Transverse colon (tissue), 4 donors: Measurements from ENCODE around the gene IFITM10. TPM values are rescaled to one million over a fixed set of nuclear protein-coding genes. Genes with fewer than 3 reads are reported as not detected.

Experiments used
- DNase-seq: peaks from one replicate; pipeline ENCODE4 v3.0.0-alpha.2; 2019
- H3K27ac ChIP-seq, 4 donors: fragments of 200-600 bp; sonication (generic); 2 replicates each; pipeline ENCODE4 v1.5.1; 2016 to 2018; ENCODE audit warnings: inconsistent platforms in 4 of 4
- H3K27me3 ChIP-seq: fragments of 200-600 bp; sonication (generic); 2 replicates; pipeline ENCODE4 v1.5.1; 2017; ENCODE audit warnings: inconsistent platforms
- H3K36me3 ChIP-seq, 4 donors: fragments of 200-600 bp; sonication (generic); 2 replicates each; pipeline ENCODE4 v1.5.1; 2017 to 2019; ENCODE audit warnings: inconsistent platforms in 4 of 4
- H3K4me1 ChIP-seq, 4 donors: fragments of 200-600 bp; sonication (generic); 2 replicates each; pipeline ENCODE4 v1.5.1; 2017 to 2020; ENCODE audit warnings: inconsistent platforms in 4 of 4
- H3K4me3 ChIP-seq, 4 donors: fragments of 200-600 bp; sonication (generic); 1 replicate in 1 of 4; 2 replicates in 3 of 4; pipeline versions ENCODE4 v1.5.1 to v1.6.1; 2017 to 2019; ENCODE audit warnings: inconsistent platforms in 4 of 4
- H3K9me3 ChIP-seq, 2 donors: fragments of 200-600 bp; sonication (generic); 2 replicates each; pipeline ENCODE4 v1.5.1; 2017 to 2019; ENCODE audit warnings: inconsistent platforms in 2 of 2
- EP300 ChIP-seq: sonication (generic); formaldehyde crosslinking; IDR thresholded peaks from one replicate; pipeline ENCODE4 v1.6.1; 2017; ENCODE audit warnings: antibody characterized with exemption, low read depth
- POLR2A ChIP-seq: fragments of 450-650 bp; IDR thresholded peaks from one replicate; pipeline ENCODE4 v1.6.1; 2016; ENCODE audit warnings: antibody characterized with exemption, mild to moderate bottlenecking, moderate library complexity
- POLR2AphosphoS5 ChIP-seq, 3 donors: sonication (generic); formaldehyde crosslinking; IDR thresholded peaks; one replicate each; pipeline ENCODE4 v1.6.1; 2016; ENCODE audit warnings: antibody characterized with exemption in 3 of 3
- WGBS, 2 donors: methylation state at CpG; one replicate each; pipeline ENCODE4 v1.1.5; 2018; ENCODE audit warnings: low coverage in 1 of 2; 5-methylcytosine and 5-hydroxymethylcytosine counted together
- in situ Hi-C, 4 donors: fragments of 200-750 bp; cut with MboI; loops; one replicate each; pipeline versions ENCODE4 v1.15.0 to v1.15.1; 2017; ENCODE audit warnings: low sequenced_read_pairs in 3 of 4, low pct_ligation_motif_present in 1 of 4, low pct_unique_long_range_greater_than_20kb in 1 of 4
- intact Hi-C: fragments of 100-400 bp; cut with DNase I; formaldehyde crosslinking; loops from one replicate; pipeline ENCODE4 v1.15.1; 2023; ENCODE audit warnings: low total_unique reads
- total RNA-seq, 4 donors: library from RNA; depleted of rRNA; stranded (reverse); fragments of >200 nt; gene quantifications; one replicate each; pipeline ENCODE4 v1.1.0, GENCODE V29; 2016
- TF ChIP-seq, protein P1 (sequence below), 5 experiments: fragments of 200-600 bp in 3 of 5; fragments of 450-650 bp in 2 of 5; sonication (generic) in 3 of 5; IDR thresholded peaks; 1 replicate in 2 of 5; 2 replicates in 3 of 5; pipeline ENCODE4 v1.5.1; 2016 to 2017; ENCODE audit warnings: antibody characterized with exemption in 5 of 5, inconsistent platforms in 3 of 5, mild to moderate bottlenecking in 2 of 5, moderate library complexity in 1 of 5

Gene IFITM10
- total RNA-seq, 4 donors from 2014 or later, result 0.68 to 13.5 (median 1.3) TPM

DNA sequence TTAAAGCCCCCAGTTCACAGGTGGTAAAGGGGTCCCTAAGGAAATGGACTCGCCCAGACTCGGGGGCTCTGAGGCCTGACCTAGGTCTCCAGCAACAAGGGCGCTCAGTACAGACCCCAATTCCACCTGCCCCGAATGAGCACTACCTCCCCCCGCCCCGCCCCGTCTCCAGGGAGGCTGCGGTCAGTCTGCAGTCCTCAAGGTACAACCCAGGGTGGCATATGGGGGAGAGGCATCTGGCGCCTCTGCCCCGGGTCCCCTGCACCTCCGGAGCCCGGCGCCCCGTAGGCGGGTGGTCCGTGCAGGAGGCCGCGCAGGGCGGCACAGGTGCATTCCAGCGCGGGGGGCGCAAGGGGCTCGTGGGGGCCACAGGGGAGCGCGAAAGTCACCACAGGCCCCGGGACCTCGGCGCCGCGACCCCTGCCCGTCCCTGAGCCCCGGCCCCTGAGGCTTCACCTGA, 13.0 kb upstream of the IFITM10 start:
- TF ChIP-seq POLR2AphosphoS5 (IDR thresholded peaks at IDR 0.05), result no peak
- TF ChIP-seq EP300, result no peak
- TF ChIP-seq, protein P1, sequence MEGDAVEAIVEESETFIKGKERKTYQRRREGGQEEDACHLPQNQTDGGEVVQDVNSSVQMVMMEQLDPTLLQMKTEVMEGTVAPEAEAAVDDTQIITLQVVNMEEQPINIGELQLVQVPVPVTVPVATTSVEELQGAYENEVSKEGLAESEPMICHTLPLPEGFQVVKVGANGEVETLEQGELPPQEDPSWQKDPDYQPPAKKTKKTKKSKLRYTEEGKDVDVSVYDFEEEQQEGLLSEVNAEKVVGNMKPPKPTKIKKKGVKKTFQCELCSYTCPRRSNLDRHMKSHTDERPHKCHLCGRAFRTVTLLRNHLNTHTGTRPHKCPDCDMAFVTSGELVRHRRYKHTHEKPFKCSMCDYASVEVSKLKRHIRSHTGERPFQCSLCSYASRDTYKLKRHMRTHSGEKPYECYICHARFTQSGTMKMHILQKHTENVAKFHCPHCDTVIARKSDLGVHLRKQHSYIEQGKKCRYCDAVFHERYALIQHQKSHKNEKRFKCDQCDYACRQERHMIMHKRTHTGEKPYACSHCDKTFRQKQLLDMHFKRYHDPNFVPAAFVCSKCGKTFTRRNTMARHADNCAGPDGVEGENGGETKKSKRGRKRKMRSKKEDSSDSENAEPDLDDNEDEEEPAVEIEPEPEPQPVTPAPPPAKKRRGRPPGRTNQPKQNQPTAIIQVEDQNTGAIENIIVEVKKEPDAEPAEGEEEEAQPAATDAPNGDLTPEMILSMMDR (IDR thresholded peaks at IDR 0.05), result no peak
- TF ChIP-seq POLR2A, result no peak
- in situ Hi-C loops, result no loop called here
- no peaks in the 10 kb centered on the region for H3K36me3 ChIP-seq
- H3K4me1 ChIP-seq, result peaks cover 25 to 49% (median 38%) of the 10 kb centered on the region in 4 donors
- 1% methylated on average over 9 of the region's 32 CpGs; no CpG with 5 or more reads in 1 of the 2 donors for WGBS, 2 donors
- intact Hi-C loops, result no loop called here
- no peaks in the 10 kb centered on the region for H3K9me3 ChIP-seq
- H3K27ac ChIP-seq, result peak overlapping the region; percentile 83 to 96 (median 92)
- H3K27me3 ChIP-seq, result no peaks in the 10 kb centered on the region
- peak overlapping the region; percentile 47 to 96 (median 93) for H3K4me3 ChIP-seq
- no peak for DNase-seq

GRCh38 chr11:1762537-1763302, 12.3 kb upstream of the IFITM10 start:
- WGBS, 2 donors, result 35% methylated on average over 9 of the region's 16 CpGs; no CpG with 5 or more reads in 1 of the 2 donors
- TF ChIP-seq EP300 (no peak), POLR2A (peak; percentile 97), POLR2AphosphoS5 (IDR thresholded peaks at IDR 0.05) (peak; percentile 78 to 96 (median 94))
- Histone ChIP-seq H3K4me3 (peak overlapping the region; percentile 47 to 96 (median 93)), H3K27ac (peak overlapping the region; percentile 83 to 96 (median 92)), H3K9me3 (no peaks in the 10 kb centered on the region), H3K4me1 (peaks cover 25 to 49% (median 38%) of the 10 kb centered on the region in 4 donors), H3K27me3 (no peaks in the 10 kb centered on the region), H3K36me3 (no peaks in the 10 kb centered on the region)
- DNase-seq, result peak; percentile 91
- in situ Hi-C loops (no loop called here), intact Hi-C loops (no loop called here)

DNA sequence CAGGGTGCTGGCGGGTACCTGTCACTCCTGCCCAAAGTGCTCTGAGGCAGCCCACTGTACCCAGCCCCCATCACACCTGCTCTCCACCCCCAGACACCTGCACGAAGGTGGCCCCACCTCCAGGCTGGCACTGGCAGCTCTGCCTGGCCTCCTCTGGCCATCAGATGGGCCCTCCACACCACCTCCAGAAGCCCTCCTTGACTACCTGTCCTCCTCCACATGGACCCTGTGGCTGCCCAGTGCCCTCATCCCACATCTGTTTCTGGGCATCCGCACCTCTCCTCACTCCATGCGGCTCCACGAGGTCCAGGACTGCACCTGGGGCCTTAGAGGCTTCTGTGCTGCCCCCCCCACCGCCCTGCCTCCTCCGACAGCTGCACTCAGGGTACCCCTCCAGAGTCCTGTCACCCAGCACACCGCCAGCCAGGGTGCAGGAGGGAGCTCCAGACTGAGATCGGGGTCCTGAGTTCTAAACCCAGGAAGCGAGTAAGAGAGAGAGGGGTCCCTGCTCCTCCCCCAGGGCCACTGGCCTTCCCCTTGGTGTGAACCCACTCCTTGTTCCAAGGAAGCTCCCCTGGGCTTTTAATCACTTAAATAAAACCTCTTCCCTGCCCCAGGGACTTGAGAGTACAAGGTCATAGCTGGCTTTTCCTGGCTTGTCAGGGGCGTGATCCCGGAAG, 11.6 kb upstream of the IFITM10 start:
- no peak for TF ChIP-seq POLR2AphosphoS5 (IDR thresholded peaks at IDR 0.05)
- TF ChIP-seq EP300, result no peak
- TF ChIP-seq POLR2A, result no peak
- TF ChIP-seq, protein P1 (IDR thresholded peaks at IDR 0.05), result no peak
- Histone ChIP-seq H3K27me3 (no peaks in the 10 kb centered on the region), H3K9me3 (no peaks in the 10 kb centered on the region), H3K4me1 (peaks cover 25 to 56% (median 38%) of the 10 kb centered on the region in 4 donors), H3K36me3 (peaks cover 0 to 4% (median 1%) of the 10 kb centered on the region in 4 donors), H3K27ac (peak overlapping the region; percentile 83 to 96 (median 92)), H3K4me3 (peak overlapping the region in 3 of 4 donors; percentile 91 to 96 (median 95))
- no peak for DNase-seq
- 66% methylated on average over 12 of the region's 12 CpGs; no CpG with 5 or more reads in 1 of the 2 donors for WGBS, 2 donors
- intact Hi-C loops, result no loop called here
- in situ Hi-C loops, result no loop called here

GRCh38 chr11:1761110-1761856, 10.9 kb upstream of the IFITM10 start:
- 80 to 90% methylated on average over 2 to 27 of the region's 28 CpGs for WGBS, 2 donors
- Histone ChIP-seq H3K27ac (peak overlapping the region; percentile 83 to 96 (median 92)), H3K4me3 (peak overlapping the region in 2 of 4 donors; percentile 95 to 96), H3K36me3 (peaks cover 0 to 9% (median 3%) of the 10 kb centered on the region in 4 donors), H3K9me3 (no peaks in the 10 kb centered on the region), H3K4me1 (peaks cover 25 to 63% (median 40%) of the 10 kb centered on the region in 4 donors), H3K27me3 (no peaks in the 10 kb centered on the region)
- in situ Hi-C loops, result no loop called here
- TF ChIP-seq EP300 (no peak), POLR2A (no peak), POLR2AphosphoS5 (IDR thresholded peaks at IDR 0.05) (no peak)
- TF ChIP-seq, protein P1 (IDR thresholded peaks at IDR 0.05), result no peak
- no peak for DNase-seq
- intact Hi-C loops, result no loop called here
